Activated T-cell treated with anti-CD3 and anti-CD28 coated beads for 24 hours (primary cell): ENCODE data around the gene APPL2.

Source experiments
- DNase-seq: peaks from one replicate; pipeline ENCODE4 v3.0.0-alpha.2; 2020; ENCODE audit warnings: low read depth

Gene APPL2

GRCh38 chr12:105221583-105222283, 14.2 kb downstream of the APPL2 start:
- DNase-seq, result no peak

GRCh38 chr12:105220929-105221290, 15.1 kb downstream of the APPL2 start:
- no peak for DNase-seq

DNA sequence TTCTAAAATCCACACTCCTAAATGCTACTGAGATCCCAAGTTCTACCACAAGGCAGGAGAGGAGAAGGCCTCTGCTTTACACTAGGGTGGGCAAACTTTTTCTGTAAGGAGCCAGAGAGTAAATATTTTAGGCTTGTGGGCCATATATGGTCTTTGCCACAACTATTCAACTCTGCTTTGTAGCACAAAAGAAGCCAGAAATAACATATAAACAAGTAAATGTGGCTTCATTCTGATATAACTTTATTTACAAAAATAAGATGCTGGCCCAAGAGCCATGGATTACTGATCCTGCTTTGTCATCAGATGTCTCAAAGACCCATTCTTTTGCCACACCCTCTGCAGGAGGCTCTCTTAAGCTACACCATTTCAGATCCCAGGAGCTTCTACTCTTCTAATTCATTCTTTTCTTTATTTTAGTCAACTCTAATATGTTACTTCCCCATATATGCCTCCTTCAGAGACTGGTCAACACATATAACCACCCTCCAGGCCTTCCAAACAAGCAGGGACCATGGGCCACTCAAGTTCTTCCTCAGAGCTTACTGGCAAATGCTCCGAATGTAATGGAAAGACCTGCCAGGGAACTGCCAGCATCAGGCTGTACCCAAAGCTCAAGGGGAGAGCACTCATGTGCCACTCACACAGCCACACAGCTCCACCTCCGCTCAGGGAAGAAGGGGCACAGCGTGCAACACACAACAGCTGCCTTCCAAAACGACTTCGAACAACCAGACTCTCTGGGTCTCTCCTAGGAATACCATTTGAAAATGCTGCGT, 15.6 kb downstream of the APPL2 start:
- no peak for DNase-seq

- no peak for DNase-seq
Observed at GRCh38 chr12:105219261-105220028, 16.5 kb downstream of the APPL2 start.

- DNase-seq, result no peak
Observed at GRCh38 chr12:105218434-105218833, 17.5 kb downstream of the APPL2 start.

- no peak for DNase-seq
Observed at GRCh38 chr12:105214670-105215375, 21.2 kb downstream of the APPL2 start.

DNA sequence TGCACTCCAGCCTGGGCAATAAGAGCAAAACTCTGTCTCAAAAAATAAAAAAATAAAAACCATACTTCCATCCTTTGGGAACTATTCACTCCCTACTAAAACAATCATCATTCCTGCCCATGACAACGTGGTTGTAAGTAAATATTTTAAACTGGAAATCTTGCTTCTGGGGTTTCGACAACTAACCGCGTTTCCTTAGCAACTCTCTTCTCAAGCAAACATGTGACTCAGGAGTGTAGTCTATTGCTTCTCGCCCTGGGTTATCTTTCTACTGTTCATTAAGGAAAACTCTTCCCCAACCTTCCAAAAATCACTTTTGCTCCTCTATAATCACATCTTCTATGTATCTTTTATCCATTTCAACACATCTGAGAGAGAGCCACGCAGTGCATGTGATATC, 21.8 kb downstream of the APPL2 start:
- DNase-seq, result no peak

- no peak for DNase-seq
Observed at GRCh38 chr12:105212438-105212837, 23.5 kb downstream of the APPL2 start.

DNA sequence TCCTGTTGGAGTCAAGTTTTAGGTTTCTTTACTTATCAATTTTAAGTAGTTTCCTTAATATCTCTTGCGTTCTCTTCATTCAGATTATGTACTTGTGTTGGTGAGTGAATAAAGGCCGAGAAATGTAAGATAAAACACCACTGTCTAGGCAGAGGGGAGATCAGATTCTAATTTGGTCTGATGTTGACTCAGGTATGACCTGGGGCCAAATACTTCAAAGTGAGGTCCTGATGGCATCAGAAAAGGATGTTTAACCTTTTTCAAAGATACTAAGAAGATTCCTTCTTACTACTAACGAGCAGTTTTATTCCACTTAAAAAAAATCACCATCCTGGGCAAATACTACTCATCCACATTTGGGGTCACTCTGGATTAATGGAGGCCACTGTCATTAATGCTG, 26.9 kb downstream of the APPL2 start:
- no peak for DNase-seq

DNA sequence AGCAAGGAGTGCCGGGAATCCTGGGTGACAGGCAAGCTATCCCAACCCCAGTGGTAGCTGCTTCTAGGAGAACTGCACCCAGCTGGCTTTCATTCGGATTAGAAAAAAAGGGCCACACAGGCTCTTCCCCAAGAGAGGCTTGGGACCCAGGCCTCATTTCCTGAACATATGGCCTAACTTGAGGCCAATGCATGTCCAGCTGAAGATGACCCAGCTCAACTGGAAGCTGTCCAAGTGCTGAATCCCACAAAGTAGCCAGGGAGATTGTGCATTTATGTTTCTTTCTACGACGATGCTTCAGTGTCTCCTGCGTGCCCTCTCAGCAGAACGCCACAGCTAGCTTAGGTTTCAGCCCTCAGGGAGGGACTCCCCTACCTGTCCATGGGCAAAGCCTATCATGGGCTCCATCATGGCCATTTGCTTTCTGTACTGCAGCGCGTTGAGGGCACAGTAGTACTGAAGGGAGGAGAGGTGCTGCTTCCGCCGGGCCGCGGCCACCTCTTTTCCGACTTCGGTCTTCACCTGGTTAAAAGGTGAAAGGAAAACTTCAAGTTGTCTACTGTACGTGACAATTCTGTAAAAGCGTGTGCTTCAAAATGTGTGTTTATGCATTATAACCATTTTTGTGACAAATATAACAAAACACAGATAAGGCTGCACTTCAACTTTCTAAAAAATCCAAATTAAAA, 29.1 kb downstream of the APPL2 start:
- DNase-seq, result no peak

DNA sequence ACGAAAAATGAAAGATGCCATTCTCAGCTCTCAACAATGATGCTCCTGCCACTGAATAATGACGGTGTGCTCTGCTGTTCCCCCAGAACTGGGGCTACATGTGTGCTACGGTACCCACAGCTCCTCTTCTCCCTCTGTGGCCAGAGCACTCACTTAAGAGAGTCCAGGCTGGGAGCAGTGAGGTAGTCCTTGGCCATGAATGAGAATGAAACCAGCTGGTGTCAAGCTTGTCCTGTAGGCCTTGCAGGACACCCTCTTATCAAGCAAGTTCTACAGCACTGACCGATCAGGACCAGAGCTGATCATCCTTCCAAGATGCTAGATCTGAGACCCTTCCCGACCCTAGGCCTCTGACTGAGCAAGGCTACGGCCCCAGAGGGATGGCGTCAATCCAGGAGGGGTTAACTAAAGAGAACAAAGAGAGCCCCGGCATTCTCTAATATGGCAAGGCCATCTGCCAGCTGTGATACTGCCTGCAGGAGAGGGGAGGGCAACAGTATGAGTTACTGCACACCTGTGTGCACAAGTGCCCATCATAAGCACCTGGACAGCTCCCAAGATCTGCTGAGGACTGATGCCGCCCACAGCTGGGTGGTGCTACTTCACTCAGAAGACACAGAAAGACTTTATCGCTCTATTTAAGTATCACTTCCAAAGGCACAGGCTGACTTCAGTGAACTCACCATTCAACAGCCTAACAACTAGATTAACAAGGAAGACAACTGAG, 30.5 kb downstream of the APPL2 start:
- DNase-seq, result no peak

GRCh38 chr12:105204916-105205315, 31.1 kb downstream of the APPL2 start:
- DNase-seq, result peak; percentile 16

GRCh38 chr12:105204127-105204526, 31.8 kb downstream of the APPL2 start:
- DNase-seq, result no peak

DNA sequence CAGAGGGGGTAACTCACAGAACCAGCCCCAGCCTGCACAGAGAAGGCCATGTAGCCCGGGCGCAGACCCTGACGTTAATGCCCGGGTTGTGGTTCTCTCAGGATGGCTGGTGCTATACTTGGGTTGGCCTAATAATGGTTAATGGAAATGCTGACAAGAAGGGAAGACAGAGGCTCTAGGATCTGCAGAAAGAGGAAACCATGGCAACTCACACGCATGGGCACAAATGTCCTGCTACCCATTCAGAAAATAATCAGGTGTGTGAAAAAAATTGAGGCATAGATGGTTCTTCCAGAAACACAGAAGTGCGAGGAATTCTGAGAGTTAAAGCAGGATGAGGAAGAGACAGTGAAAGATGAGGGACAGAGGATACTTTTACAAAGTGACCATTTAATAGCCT, 33.8 kb downstream of the APPL2 start:
- no peak for DNase-seq

- no peak for DNase-seq
Observed at GRCh38 chr12:105201299-105201698, 34.7 kb downstream of the APPL2 start.

DNA sequence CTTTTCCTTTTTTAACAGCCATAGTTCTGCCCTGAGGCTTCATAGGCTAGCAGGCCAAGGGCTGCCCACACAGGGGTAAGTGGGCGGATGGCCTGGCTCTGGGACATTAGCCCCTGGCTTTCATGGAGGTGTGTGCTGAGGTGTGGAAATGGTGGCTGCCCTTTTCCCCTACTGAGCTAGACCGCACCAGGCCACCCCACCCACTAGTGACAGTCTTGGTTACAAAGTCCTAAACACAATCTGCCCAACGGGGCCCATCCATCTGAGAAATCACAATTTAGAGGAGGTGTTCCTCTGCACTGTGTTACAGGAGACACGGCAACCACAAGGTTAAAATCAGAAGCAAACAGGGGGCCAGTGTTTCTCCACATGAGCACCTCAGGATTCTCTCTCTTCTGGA, 35.6 kb downstream of the APPL2 start:
- DNase-seq, result no peak

DNA sequence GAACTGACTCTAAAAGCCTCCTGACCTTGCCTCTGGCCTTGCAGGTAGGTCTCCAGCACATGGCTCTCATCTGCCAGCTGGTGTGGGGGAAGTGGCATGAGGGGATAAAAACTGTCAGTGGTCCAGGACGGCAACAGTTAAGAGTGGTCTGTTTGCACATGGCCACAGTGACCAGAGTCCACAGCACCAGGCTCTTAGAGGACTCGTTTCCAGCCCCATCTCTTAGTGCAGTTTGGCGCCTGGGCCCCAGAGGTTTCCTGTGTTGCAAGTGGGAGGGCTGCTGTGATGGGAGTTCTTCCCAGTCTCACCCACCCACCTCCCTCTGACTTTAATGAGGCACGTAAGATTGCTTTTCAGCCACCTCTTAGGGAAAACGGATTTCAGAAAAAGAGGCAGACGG, 37.0 kb downstream of the APPL2 start:
- DNase-seq, result no peak

GRCh38 chr12:105196090-105196489, 39.9 kb downstream of the APPL2 start:
- DNase-seq, result no peak

- no peak for DNase-seq
Observed at GRCh38 chr12:105194947-105195346, 41.0 kb downstream of the APPL2 start.

GRCh38 chr12:105192624-105193225, 43.2 kb downstream of the APPL2 start:
- DNase-seq, result no peak

GRCh38 chr12:105190530-105190929, 45.4 kb downstream of the APPL2 start:
- DNase-seq, result no peak
